Breast epithelium (tissue), 3 donors: Measurements from ENCODE around the gene CBFA2T2.

Experiments used
- CTCF ChIP-seq, 3 donors: fragments of 450-650 bp; IDR thresholded peaks; one replicate each; pipeline ENCODE4 v1.5.1; 2016 to 2017; ENCODE audit warnings: antibody characterized with exemption in 3 of 3, mild to moderate bottlenecking in 3 of 3, moderate library complexity in 3 of 3
- POLR2A ChIP-seq: fragments of 450-650 bp; IDR thresholded peaks from one replicate; pipeline ENCODE4 v1.6.1; 2016; ENCODE audit warnings: antibody characterized with exemption, mild to moderate bottlenecking, moderate library complexity
- POLR2AphosphoS5 ChIP-seq, 3 donors: sonication (generic); formaldehyde crosslinking; IDR thresholded peaks; one replicate each; pipeline ENCODE4 v1.6.1; 2017; ENCODE audit warnings: antibody characterized with exemption in 3 of 3

- TF ChIP-seq CTCF (IDR thresholded peaks at IDR 0.05) (no peak), POLR2A (no peak), POLR2AphosphoS5 (IDR thresholded peaks at IDR 0.05) (no peak)
These were observed 30.3 kb upstream of the CBFA2T2 start for GRCh38 chr20:33459599-33459998.
